Retinal pigment epithelial cell (primary cell): ENCODE data around the gene PLPPR2.
"Not testable (repeated sequence)": the region's sequence is repeated elsewhere in the genome, so short reads cannot be mapped to it uniquely, and the experiment has no call there.

ENCODE experiments used
- DNase-seq: peaks from one replicate; pipeline ENCODE4 v3.0.0-alpha.2; 2010; ENCODE audit warnings: low read depth
- H3K4me3 ChIP-seq: 2 replicates; pipeline ENCODE4 v1.5.1; 2011; ENCODE audit warnings: mild to moderate bottlenecking, low read length, control low read depth, moderate library complexity
- TF ChIP-seq, protein P1 (sequence below): conservative IDR thresholded peaks from 2 replicates; pipeline ENCODE4 v1.5.1; 2011; ENCODE audit warnings: low read depth, low read length, control low read depth, inconsistent platforms

The PLPPR2 gene

DNA sequence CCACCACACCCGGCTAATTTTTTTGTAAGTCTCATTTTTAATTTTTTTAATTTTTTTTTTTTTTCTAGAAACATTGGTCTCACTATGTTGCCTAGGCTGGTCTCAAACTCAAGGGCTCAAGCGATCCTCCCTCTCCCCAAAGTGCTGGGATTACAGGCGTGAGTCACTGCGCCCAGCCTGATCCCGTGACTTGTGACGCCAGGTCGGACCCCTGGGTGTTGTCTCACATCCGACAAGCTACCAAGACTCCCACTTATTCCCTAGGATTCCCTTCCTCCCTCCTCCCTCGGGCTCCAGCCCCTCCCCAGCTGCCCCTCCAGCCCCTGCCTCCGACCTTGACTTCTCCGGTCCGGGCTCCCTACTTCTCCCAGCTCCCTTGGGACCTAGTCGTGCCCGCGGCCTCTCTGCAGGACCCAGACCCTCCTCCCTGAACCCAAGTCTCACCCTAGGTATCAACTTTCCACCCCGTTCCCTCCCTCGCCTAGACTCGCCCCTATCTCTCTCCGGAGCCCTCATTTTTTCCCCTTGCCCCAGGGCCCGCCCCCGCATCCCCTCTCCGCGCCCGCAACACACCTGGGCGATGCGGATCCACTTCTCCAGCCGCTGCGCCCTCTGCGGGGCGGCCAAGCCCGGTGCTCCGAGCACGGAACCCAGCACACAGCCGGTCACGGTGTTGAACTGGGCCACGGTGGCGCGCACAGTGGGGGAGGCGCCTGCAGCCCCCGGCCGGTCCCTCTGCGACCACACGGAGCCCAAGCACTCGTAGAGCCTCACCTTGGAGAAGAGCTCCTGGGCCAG is 50.8 kb downstream of the PLPPR2 start:
- DNase-seq, result no peak
- TF ChIP-seq, protein P1, sequence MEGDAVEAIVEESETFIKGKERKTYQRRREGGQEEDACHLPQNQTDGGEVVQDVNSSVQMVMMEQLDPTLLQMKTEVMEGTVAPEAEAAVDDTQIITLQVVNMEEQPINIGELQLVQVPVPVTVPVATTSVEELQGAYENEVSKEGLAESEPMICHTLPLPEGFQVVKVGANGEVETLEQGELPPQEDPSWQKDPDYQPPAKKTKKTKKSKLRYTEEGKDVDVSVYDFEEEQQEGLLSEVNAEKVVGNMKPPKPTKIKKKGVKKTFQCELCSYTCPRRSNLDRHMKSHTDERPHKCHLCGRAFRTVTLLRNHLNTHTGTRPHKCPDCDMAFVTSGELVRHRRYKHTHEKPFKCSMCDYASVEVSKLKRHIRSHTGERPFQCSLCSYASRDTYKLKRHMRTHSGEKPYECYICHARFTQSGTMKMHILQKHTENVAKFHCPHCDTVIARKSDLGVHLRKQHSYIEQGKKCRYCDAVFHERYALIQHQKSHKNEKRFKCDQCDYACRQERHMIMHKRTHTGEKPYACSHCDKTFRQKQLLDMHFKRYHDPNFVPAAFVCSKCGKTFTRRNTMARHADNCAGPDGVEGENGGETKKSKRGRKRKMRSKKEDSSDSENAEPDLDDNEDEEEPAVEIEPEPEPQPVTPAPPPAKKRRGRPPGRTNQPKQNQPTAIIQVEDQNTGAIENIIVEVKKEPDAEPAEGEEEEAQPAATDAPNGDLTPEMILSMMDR, result peak; percentile 48
- no peak overlapping the region for H3K4me3 ChIP-seq

DNA sequence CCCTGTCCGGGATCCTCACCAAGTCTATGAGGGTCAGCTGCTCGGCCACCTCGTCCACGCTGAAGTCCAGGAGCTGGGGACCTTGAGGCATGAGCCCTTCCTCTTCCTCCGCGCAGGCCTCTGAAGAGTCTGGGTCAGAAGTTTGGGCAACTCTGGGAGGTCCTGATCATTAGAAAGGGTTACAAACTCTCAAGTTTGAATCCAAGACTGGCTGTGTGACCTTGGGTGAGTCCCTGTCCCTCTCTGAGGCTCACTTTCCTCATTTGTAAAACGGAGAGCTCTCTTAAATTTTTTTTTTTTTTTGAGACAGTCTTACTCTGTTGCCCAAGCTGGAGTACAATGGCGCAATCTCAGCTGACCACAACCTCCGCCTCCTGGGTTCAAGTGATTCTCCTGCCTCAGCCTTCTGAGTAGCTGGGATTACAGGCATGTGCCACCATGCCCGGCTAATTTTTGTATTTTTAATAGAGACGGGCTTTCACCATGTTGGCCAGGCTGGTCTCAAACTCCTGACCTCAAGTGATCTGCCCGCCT is 51.5 kb downstream of the PLPPR2 start:
- DNase-seq, H3K4me3 ChIP-seq: not testable (repeated sequence)

DNA sequence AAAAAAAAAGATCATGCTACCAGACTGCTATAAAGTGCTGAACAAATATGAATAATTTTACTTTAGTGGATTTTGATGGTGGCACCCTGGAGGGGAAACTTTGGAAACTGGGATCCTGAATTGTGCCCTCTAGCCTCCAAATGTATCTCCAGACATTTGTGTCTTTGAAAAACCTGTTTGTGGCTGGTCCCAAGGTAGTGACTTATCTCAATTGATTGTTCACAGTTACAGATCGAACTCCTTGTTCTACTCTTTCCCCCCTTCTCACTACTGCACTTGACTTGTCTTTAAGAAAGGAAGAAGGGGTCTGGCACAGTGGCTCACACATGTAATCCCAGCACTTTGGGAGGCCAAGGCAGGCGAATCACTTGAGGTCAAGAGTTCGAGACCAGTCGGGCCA is 53.4 kb downstream of the PLPPR2 start:
- DNase-seq, result no peak
- TF ChIP-seq, protein P1, result no peak
- H3K4me3 ChIP-seq, result no peak overlapping the region

DNA sequence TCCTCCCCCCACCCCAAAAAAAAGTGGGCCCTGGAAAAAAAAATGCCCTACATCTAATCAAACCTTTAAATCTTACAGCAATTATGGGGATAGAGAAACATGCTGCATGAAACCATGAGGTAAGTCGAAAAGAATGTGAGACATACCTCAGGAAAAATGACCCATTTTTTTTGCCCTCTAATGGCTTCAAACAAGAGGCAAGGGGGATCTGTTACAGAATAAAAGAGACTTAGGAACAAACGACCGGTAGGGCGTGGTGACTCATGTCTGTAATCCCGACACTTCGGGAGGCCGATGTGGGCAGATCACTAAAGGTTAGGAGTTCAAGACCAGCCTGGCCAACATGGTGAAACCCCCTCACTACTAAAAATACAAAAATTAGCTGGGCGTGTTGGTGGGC is 55.5 kb downstream of the PLPPR2 start:
- TF ChIP-seq, protein P1, result no peak
- peak; percentile 48 for DNase-seq
- H3K4me3 ChIP-seq, result no peak overlapping the region

DNA sequence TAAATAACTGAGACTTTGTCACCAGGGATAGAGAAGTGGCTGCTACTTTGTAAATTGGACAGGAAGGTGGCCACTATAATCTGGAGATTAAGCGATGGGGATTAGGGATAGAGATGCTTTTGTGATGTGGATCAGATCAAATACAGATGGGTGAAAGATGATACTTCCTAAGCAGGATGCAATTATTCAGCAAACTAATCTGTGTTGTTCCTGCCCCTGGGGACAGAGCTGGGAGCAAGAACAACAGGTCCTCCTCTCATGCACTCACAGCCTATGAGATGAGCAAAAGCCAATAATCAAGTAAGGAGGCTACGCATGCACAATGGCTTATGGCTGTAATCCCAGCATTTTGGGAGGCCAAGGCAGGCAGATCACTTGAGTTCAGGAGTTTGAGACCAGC is 59.3 kb downstream of the PLPPR2 start:
- TF ChIP-seq, protein P1, result no peak
- no peak for DNase-seq
- H3K4me3 ChIP-seq, result no peak overlapping the region
